Measurements from ENCODE around the gene TRIM45.

The TRIM45 gene

DNA sequence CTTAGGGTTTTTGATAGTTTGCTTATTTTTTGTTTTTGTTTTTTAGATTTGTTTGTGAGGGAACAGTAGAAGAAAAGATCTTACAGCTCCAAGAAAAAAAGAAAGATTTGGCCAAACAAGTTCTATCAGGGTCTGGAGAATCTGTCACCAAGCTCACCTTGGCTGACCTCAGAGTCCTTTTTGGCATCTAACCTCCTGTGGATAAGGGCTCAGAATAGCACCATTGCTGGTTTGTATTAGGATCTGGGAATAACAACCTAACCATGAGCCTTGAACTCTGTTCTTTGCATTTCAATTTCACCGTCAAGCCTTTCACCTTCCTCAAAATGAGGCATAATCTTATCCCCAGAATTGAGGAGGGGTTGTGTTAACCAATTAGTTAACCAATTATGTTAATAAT lies 20.2 kb downstream of the TRIM45 start:
- DNase-seq (ENCODE audit: low read depth in 2 of 2) = no peak

DNA sequence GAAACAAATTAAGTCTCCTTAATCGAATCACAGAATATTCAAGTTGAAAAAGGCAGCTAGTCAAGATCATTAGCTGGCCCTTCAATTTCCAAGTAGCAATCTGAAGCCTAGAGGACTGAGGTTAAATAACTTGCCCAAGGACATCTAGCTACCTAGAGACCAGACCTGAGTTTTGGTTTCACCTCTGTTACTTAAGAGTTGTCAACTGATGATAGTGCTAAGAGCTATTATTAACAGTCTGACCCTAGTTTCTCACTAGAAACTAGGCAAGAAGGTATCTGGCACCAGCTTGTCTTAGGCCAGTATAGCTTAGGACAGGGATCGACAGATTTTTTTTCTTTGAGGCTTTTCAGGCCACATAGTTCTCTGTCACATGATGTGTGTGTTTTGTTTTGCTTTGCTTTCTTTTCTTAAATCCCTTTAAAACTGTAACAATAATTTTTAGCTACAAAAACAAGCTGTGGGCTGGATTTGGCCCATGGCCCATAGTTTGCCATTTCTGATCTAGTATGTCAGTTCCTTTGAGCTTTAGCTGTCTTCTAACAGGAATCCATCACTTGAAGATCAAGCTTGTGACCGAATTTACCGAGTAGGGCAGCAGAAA lies 23.2 kb downstream of the TRIM45 start:
- DNase-seq (ENCODE audit: low read depth in 2 of 2) = no peak

DNA sequence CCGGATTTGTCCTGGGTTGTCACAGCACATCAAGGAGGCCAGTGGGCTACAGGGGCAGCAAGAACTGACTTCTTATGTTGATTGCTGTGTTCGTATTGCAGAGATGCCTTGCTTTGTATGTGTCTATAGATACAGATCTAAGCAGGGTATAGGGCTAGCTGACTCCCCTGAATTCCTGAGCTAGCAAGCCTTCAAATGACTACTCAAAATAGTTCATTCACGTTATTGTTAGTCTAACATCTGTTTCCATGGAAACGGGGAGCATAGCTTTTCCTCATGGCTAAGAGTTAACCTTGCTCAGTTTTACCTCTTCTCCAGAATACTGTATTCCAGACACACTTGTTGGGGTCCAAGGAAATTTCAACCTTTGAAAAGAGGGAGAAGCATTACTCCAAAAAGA lies 24.1 kb downstream of the TRIM45 start:
- DNase-seq (ENCODE audit: low read depth in 2 of 2) = no peak

DNA sequence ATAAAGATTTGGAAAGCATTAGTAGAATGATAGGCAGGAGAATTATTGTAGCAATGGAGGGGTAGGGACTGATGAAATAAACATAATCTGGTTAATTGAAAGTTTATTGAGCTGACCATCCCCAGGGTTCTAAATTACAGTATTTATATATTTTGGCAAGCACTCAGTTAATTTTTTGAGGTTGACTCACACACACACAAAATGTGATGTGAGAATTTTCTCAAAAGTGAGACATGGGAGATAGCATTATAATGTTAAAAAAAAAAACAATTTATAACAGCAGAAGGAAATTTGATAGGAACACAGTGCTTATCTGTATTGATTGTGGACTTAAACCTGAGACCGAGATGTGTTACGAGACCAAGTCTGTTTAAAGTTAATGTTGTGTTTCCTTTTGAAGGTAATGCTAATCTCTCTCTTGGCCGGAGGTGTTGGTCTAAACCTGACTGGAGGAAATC lies 24.6 kb downstream of the TRIM45 start:
- no peak for DNase-seq (ENCODE audit: low read depth in 2 of 2)

DNA sequence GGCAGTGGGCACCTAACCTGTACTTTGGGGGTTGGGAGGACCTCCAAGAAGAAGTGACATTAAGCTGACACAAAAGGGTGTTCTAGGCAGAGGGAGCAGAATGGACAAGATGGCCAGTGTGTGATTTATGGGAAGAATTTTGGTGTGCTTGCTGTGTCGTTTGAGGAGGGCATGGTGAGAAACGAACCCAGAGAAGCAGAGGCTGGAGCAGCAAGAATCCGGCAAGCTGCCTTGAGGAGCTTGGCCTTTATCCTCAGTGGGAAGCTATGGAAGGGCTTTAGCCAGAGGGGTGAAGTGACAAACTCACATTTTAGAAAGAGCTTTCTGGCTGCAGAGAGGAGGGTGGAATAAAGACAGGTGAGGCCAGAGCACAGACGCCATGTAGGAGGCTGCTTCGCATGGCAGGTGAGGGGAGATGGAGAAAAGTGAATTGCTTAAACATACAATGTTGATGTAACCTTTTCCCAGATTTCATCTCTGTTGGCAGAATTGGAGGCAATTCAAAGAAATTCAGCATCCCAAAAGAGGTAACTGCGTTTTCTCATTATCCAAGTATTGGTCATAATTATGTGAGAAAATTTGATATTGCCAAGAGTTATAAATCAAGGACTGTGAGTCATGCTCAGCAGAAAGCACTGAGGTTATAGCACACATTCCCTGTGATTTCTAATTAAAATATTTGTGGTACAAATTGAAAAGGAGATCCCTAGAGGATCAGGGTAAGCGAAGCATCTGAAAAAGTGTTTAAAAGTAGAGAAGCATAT lies 26.5 kb downstream of the TRIM45 start:
- DNase-seq (ENCODE audit: low read depth in 2 of 2) = no peak

DNA sequence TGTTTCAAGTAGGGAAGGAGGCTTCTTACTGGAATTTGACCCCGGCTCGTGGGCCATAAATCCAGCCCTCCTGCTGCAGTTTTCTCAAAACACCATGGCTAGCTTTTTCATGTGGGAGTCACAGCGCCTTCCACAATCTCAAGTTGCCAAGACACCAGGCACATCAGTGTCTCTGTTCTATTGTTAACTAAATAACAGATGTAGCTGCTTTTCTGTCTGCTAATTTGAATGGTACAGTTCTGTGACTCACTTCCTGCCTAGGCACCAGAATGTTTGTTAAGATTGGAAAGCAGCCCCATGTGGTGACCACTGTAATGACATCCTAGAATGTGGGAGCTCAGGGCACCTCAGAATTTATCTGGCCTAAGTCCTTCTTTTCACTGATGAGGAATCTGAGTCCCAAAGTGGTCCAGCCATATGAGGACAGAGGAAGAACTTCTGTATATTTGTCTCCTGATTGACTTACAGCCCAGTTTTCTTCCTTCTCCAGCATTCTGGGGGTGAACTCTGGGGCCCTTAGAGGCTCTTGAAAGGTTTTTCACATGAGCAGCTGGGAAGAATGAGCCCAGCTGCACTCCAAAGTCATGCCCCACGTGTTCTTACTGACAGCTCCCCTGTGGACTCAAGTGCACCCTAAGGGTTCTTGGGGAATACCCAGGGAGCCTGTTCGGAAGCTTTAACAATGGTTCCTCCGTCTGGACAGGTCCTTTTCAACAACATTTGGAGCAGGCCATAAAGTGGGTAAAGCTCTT lies 27.5 kb downstream of the TRIM45 start:
- DNase-seq (ENCODE audit: low read depth in 2 of 2) = peak in 1 of 2 donors; percentile 17

DNA sequence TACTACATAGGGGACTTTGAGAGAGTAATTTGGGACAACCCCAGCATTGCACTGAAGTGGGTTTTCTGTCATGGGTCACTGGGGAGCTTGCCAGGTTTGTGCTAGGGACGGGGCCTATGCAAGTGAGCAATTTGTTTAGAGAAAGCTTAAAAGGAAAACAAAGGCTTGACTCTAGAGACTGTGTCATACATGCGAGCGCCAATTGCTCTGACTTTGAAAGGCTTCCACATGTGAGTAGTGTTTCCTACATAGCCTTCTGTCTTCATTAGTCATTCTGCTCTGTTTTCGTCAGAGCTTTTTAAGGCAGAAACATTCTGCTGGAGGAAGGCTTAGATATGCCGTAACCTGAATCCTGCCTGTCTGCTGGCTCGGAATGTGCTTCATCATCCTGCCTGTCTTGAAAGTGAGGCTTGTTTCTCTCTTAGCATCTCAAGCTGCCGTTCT lies 28.4 kb downstream of the TRIM45 start:
- DNase-seq (ENCODE audit: low read depth in 2 of 2) = no peak

DNA sequence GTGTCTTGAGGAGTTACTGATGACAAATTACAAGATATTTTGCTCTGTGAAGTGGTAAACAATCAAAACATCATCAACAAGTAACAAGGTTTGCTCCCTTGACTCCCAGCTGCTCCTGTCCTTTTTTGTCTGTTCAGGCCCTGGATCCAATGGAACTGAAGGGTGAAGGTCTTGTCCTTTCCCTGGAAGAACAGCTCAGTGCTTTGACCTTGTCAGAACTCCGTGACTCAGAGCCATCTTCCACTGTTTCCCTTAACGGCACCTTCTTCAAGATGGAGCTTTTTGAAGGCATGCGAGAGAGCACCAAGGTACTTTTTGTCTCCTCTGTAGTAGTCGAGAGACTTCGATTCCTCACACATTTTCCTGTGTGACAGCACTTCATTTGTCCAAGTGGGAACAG lies 29.0 kb downstream of the TRIM45 start:
- DNase-seq (ENCODE audit: low read depth in 2 of 2) = no peak

DNA sequence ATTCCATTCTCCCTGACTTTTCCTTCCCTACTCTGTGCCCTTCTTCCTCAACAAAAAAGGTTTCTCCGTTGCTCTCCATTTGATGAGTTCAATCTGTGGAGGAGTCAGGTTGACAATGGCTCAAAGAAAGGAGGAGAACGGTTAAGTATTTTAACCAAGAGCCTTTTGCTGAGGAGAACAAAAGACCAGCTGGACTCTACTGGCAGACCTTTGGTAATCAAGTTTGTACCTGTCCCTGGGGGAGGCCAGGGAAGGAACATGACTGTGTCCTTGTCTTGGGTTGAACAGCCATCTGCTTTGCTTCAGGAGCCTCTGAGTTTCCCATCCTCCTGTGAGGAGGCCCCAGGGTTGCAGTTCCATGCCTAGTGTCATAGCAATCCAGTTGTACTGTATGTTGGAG lies 31.6 kb downstream of the TRIM45 start:
- DNase-seq (ENCODE audit: low read depth in 2 of 2) = no peak

DNA sequence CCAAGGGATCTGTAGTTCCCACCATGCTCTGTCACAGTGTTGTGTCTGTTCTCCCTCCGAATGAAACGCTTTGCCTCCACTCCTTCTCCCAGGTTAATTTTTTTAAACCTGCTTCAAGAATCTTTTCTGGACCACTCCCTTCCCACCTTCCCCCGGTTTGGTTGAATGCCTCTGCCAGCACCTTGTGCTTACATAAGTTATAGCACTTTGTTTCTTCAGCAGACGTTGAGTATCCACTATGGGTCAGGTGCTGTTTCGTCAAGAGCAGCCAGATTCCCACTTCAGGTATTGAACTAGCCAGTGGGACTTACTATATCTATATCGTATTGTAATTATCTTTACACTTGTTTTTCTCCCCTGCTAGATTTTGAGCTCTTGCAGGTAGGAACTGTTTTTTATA lies 33.9 kb downstream of the TRIM45 start:
- no peak for DNase-seq (ENCODE audit: low read depth in 2 of 2)

DNA sequence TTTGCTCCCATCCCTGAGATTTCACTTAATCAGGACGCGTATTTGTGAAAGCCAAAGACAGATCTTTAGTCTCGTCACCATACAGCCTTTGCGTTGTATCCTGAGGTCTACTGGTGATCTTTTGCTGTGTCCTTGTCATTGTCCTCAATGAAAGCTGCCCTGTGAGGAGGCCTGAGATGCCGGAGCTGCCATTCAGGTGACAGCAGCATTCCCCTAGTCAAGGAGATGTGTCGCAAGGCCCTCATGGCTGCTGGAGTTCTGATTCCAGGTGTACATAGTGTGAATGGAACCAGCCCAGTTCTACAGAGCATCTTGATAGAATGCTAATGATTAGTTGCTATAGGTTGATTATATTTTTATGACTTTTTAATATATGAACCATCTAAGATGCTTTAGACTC lies 37.3 kb downstream of the TRIM45 start:
- DNase-seq (ENCODE audit: low read depth in 2 of 2) = no peak

DNA sequence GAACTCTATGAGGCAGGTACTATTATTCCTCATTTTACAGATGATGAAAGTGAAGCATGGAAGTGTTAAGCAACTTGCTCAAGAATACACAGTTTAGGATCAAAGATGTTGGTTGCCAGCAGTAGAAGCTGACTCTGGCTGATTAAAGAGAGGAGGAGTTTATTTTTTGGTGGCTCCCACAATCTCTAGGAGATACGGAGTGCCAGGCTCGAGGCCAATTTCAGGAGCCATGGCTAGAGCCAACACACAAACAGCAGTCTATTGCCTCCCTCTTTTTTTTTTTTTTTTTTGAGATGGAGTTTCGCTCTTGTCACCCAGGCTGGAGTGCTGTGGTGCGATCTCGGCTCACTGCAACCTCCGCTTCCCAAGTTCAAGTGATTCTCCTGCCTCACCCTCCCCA lies 41.8 kb downstream of the TRIM45 start:
- DNase-seq (ENCODE audit: low read depth in 2 of 2) = no peak

DNA sequence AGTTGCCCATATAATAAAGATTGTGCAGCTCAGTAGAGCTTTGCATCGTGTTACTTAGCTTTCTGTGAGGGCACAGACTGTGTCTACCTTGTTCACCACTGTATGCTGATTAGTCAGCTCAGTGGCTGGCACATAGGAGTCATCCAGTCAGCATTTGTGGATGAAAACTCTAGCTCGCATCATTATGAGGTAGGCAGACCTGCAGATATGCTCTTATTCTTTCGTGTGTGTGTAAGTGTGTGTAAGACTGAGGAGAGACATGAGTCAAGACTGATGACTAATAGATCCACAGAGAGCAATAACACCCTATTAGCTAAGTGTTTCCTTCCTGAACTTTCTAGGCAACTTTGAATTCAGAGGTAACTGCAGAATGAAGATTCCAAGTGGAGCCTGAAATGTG lies 44.3 kb downstream of the TRIM45 start:
- peak in 1 of 2 donors; percentile 27 for DNase-seq (ENCODE audit: low read depth in 2 of 2)

DNA sequence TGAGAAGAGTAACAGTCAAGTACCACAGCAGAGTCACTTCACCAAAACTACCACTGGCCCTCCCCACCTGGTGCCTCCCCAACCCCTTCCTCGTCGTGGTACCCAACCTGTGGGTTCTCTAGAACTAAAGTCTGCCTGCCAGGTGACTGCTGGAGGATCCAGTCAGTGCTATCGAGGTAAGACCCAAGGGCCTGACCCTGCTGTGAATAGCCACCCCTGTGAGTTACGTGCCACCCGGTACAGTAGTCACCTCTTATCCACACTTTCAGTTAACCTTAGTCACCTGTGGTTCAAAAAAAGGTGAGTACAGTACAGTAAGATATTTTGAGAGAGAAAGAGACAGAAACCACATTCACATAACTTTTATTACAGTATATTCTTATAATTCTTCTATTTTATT lies 44.9 kb downstream of the TRIM45 start:
- DNase-seq (ENCODE audit: low read depth in 2 of 2) = no peak

DNA sequence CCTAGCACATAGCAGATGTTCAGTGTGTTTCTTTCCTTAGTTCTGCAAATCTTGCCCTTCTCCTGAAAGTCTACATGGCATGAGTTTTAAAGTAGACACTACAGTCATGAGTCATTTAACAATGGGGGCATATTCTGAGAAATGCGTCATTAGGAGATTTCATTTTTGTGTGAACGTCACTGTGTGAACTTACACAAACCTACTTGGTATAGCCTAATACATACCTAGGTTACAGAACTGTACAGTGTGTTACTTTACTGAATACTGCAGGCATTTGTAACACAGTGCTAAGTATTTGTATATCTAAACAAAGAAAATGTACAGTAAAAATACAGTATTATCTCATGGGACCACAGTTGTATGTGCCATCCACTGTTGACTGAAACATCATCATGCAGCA lies 51.4 kb downstream of the TRIM45 start:
- DNase-seq (ENCODE audit: low read depth in 2 of 2) = no peak

DNA sequence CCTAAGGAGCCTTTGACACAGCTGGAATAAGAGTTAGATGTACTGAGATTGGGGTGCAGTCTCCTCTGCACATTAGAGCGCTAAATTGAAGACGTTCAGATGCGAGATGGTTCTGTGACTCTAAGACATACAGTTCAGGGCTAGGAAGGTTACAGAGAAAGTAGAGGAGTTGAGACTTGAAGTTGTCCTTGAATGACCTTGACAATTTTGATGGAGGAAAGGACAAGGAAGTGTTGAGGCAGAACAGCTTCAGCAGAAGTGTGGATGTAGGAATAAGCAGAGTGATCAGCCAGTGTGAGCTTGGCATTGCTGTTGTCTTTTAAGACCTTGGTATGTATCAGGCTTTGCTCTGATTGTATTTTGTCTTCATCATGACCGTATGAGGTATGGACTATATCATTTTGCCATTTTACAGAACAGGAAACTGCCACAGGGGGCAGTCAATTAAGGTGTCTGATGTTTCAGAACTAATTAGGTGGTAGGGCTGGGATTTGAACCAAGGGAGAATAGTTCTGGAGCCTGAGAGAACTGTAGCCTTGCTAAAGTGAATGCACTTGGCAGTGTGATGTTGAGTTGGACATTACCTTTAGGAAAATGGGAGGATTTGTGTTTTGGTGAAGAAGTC lies 52.2 kb downstream of the TRIM45 start:
- no peak for DNase-seq (ENCODE audit: low read depth in 2 of 2)

DNA sequence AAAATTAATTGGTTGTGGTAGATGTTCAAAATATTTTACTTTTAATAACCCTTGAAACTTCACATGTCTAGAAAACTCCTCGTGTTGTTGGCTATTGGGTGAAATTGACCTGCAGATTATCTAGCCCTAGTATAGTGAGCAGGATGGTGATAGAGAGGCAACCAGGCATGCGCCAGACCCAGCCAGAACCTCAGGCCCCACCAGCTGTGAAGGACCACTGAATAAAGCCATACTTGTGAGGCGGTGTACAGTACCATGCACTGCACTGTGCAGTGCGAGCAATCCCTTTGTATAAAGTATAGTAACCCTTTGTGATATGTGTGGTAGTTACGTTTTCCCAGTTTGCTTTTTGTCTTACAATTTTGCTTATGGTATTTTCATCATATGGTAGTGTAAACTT lies 53.0 kb downstream of the TRIM45 start:
- no peak for DNase-seq (ENCODE audit: low read depth in 2 of 2)

DNA sequence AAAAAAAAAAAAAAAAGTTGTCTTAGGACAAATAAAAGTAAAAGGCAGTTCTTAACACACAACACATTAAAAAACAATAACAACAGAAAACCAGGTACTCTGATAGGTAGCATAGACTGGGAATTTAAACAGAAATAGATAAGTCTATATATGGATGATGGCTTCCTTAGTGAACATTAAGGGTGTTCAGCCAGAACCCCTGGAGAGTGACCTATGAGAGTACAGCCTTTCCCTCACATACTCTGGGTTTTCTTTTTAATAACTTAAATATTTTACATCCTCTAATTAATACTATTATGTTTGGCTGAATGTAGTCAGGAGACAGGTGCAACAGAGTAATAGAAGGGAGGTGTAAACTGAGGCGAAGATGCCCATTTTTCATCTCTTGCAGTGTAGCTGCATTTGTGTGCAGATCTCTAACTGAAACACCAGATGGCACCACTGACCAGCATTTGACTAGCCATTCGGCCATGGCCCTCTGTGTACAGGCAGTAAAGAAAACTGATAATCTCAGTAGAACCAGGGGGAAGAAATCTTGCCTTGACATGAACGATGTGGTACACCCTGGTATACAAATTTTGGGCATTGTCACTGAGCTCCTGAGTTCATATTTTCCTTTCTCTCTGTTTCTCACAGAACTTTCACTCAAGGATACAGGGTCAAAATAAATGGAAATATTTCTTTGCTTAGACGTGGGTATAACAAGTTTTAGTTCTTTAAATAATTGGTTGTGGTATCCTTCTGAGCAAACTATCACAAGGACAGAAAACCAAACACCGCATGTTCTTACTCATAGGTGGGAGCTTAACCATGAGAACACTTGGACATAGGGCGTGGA lies 53.8 kb downstream of the TRIM45 start:
- peak in 1 of 2 donors; percentile 34 for DNase-seq (ENCODE audit: low read depth in 2 of 2)

DNA sequence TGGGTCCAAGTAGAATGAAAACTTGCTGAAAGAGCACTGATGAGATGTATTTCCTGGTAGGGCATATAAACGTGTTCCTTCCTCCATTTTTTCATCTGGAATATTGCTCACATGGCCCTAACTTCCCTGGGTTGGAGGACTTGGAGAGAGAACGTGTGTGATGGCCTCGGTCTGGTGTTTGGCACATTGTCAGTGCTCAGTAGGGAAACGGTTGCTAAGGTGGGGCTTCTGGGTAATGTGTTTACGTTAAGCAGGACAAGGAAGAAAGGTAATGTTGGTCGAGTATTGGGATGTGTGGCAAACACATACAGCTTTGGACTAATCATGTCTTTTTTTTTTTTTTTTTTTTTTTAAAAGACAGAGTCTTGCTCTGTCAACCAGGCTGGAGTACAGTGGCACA lies 55.2 kb downstream of the TRIM45 start:
- no peak for DNase-seq (ENCODE audit: low read depth in 2 of 2)

DNA sequence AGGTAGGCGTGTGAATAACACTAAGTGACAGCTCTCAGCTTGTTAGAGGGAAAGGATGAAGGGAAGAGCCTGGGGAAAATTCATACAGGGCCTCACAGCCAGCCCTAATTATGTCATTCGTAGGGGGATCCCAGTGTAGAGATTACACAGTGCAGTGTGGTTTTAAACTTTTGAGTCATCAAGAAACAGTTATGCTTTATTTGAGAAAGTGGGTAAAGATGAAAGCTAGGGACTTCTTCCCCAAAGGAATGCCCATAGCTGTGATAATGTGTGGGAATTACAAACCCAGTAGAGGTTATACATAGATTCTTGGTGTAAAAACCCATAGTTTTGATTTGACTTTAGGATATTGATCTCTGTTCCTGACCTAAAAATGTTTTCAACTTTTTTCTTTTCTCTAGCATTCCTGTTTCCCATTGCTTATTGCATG lies 59.5 kb downstream of the TRIM45 start:
- no peak for DNase-seq (ENCODE audit: low read depth in 2 of 2)

Measured in stimulated activated CD4-positive, alpha-beta T cell treated with anti-CD3 and anti-CD28 coated beads, Interleukin-1b, Interleukin-23, amount 100 ng/mL, for 4 hours (primary cell).